GM19467 (cell line): Measurements from ENCODE around the gene XRCC1.
A peak's percentile ranks its signal among the peaks of the same experiment; 100 is the strongest.

Experiments used
- ATAC-seq: cut with Tn5 transposase; IDR thresholded peaks from one replicate; pipeline ENCODE4 v1.9.1; 2021; ENCODE audit warnings: mild to moderate bottlenecking, moderate library complexity; ENCODE audit not compliant: unreplicated experiment

Gene XRCC1, protein sequence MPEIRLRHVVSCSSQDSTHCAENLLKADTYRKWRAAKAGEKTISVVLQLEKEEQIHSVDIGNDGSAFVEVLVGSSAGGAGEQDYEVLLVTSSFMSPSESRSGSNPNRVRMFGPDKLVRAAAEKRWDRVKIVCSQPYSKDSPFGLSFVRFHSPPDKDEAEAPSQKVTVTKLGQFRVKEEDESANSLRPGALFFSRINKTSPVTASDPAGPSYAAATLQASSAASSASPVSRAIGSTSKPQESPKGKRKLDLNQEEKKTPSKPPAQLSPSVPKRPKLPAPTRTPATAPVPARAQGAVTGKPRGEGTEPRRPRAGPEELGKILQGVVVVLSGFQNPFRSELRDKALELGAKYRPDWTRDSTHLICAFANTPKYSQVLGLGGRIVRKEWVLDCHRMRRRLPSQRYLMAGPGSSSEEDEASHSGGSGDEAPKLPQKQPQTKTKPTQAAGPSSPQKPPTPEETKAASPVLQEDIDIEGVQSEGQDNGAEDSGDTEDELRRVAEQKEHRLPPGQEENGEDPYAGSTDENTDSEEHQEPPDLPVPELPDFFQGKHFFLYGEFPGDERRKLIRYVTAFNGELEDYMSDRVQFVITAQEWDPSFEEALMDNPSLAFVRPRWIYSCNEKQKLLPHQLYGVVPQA

DNA sequence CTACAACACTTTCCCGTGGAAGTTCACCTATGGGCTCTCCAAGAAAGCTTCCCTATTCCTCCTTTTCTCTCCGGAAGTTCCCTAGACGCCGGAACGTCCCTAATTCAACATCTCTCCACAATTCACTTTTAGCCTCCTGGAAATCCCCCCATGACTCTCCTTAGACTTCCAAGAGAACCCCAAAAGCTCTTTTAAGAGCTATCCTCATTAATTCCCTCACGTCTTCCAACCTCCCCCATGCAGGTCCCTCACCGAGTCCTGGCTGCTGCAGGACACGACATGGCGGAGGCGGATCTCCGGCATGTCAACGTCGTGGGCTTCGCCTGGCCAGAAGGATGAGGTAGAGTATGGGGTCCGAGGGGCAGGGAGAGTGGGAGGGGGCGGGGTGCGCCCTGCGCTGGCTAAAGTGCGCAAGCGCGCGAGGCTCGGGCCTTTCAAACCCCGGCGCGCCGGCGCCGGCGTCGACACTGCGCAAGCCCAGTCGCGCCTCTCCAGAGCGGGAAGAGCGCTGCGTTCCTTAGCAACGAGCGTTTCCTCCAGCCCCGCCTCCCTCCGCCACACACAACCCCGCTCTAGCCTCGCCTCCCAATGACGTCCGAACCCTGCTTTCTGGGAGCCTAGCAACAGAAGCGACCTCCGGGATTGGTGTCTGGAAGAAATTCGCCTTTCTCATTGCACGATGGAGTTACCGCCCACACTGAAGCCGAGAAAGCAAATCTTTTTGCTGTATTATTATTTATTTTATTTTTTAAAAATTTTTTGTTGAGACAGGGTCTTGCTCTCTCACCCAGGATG lies at the start of gene XRCC1, which contains the start of gene PINLYP:
XRCC1 (minus strand) TSS at position 372 of the 795 bp plus-strand sequence; CDS start at position 303, 69 bp downstream.
PINLYP (plus strand) TSS at position 646 of the 795 bp plus-strand sequence. CDS start 1,391 bp downstream, outside the sequence.
- ATAC-seq: peak; percentile 99

DNA sequence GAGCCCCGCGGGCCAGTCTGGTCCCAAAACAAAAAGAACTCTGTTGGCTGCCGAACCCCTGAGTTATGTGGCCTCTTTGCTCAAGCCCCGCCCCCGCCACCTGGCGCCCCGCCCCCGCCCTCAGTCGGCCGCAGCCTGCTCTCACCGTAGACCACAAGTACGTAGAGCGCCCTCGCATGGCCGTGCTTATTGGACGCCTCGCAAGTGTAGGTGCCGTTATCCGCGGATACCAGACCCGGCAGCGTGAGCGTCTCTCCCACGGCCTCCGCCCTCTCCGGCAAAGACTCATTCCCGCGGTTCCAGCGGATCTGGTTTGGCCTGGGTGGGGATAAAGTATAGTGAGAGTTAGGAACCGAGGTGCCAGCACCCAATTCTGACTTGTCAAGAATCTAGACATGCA lies 49.6 kb upstream of the XRCC1 start:
- ATAC-seq: no peak

DNA sequence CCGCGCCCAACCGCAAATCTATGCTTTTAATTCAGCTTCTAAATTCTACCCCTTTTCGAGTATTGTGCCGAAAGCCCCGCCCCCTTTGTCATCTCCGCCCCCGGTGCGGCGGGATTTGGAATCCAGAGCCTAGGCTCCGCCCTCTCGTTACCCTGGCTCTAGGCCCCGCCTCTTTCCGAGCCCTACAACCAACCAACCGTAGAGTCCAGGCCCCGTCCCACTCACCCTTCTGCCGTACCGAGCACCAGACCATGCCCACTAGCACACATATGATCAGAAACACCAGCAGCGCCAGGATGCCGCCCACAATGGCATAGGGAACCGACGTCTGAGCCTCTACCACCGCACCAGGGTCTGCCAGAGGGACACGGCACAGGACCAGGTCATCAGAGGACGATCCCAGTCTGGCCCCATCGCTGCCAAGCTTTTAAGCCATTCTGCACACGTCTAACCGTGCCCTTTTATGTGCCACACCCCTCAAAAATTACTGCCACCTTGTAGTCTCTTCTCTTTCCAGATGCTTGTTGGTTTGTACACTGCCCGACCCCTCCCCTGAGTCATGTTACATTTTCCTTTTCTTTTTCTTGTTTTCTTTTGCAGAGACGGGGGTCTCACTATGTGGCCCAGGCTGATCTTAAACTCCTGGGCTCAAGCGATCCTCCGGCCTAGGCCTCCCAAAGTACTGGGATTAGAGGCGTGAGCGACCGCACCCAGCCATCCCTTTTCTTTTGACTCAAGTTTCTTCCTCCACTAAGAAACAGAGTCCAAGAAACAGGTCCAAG lies 48.8 kb upstream of the XRCC1 start:
- no peak for ATAC-seq

DNA sequence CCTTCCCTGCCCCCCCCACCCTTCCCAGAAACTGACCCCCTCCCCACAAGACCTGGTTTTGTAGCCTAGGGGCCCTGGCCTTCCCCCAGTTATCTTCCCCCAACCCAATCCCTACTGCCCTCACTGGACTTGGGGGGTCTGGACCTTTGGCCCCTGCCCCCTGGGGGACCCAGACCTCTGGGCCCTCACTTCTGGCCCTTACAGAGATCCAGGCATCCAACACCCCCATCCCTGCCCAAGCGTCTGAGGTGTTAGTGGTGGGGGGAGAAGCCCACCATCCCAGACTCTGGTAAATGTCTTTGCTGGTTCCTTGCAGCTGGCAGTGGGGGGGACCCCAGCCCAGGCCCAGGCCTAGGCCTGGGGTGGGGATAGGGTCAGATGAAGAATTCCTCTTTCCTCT lies 47.6 kb upstream of the XRCC1 start:
- no peak for ATAC-seq

DNA sequence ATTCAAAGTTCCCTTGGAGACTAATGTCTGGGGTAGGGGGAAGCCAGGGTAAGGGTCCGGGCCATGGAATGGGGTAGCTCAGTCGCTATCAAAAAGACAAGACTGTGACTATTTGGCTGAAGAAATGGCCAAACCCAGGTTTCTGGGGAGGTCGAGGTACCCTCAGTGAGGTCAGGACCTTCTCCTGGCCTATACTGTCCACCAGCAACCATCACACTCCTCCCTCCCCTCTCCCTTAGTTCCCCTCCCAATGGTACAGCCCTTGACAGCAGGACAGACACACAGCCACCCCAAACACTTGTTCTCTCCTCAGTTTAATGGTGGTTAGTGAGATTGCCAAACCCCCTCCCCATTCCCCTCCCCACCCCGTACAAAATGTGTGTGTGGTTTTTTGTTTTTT lies 46.7 kb upstream of the XRCC1 start:
- ATAC-seq: no peak

DNA sequence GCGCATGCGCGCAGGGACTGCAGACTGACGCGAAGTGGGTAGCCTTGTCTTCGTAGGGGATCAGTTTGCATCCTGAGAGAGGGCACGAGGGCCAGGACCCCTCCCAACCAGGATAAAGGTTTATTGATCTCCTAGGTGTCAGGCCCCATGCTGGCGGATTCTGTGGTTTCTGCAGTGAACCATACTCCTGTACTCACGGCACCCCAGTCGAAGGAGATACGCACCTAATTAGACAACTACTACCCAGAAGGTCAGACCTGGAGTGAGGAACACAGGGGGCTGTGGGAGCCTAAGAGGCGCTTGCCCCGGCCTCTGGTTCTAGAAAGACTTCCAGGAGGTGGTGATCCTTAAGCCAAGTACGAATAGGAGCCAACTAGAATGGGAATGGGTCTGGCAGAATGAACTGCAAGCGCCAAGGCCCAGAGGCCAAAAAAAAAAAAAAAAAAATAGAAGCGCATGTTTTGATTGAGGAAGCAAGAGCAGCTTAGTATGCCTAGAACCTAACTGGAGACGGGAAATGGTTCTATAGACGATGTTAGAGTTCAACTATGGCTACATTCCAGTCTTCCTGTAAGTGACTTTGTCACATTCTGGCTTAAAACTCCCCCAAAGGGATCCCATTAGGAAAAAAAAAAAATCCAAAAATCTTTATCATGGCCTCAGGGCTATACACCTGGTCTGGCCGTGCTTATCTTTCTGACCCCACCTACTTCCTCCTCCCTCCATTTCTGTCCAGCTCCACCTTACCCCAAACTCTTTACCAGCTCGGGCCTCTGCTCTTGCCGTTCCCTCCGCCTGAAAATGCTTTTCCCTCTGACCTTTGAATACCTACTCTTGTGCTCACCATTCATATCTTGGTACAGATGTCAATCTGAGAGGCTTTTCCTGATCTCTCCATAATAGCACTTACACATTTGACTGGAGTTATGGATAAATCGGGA lies 45.0 kb upstream of the XRCC1 start:
- no peak for ATAC-seq

DNA sequence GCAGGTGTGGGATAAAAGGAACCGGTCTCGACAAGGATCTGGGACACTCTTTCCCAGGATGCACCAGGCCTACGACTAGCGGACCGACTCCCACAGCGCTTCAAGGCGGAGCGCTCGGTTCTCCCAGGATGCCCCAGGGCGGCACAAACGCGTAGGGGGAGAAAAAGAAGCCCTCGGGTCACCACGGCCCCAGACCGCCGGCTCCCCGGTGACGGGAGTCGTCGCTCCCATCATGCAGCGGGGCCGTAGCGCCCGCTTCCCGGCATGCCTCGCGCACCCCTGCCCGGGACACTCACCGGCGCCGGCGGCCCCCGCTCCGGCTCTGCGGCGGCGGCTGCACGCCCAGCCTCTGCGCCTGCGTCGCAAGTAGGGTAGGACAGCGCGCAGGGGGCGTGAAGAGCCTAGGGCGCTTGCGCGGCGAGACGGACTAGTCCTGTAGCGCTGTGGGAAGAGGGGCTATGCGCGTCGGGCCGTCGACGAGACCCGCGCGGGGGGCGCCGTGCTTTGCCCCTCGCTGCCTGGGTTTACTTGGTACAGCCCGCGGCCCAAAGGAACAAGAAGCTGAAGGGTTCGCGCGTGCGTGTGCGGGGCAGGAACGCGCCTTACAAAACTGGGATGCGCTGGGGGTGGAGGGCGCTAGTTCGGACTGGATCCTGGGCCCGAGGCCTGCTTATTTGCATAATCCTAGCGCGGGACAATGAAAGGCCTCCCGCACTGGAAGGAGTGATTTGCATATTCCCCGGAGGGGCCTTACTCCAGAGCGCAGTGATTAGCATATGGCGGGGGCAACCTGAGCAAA lies 44.1 kb upstream of the XRCC1 start, which contains the start of gene ZNF428:
ZNF428 (minus strand) TSS at position 368 of the 799 bp plus-strand sequence. CDS start 5,325 bp downstream, outside the sequence.
- ATAC-seq: peak; percentile 70

DNA sequence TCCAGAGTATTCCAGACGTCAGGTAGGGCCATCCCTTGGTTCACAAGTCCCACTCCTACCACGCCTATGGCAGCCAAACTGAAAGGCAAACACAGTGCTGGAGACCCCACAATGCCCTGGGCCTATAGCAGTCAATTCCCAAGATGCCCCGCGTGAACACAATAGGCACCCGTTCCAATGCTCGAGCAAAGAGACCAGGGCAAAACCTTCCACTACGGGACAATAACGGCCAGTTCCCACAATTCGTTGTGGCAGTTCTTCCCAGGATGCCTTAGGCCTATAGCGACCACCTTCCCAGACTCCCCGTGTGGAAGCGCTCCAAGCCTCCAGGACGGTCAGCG lies 43.6 kb upstream of the XRCC1 start:
- ATAC-seq: peak; percentile 6

DNA sequence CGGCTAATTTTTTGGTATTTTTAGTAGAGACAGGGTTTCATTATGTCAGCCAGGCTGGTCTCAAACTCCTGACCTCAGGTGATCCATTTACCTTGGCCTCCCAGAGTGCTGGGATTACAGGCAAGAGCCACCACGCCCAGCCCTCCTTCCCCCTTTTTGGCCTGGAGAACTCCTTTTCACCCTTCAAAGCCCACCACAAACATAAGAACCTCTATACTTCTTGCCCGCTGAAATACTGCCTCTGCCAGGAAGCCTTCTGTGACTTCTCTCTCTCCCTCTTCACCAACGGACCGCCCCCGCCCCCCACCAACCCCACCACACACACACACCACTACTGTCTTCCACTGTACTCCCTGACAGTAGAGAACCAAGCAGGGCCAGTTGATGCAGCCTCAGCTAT lies 41.6 kb upstream of the XRCC1 start:
- ATAC-seq: no peak

DNA sequence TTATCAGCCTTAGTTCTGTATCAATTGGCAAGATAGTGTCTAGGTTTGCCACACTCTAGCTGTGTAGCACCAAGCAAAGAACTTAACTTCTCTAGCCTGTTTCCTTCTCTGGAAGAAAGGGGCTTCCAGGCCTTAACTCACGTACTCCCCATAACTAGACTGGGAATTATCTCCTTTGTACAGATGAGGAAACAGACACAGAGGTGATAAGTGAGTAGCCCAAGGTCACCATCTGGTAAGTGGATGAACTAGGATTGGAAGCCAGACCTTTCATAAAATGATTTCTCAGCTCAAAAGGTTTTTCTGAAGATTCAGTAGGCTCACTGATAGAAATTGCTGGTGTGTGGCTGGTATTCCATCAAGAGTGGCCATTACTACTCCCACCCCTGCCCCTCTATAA lies 41.0 kb upstream of the XRCC1 start:
- no peak for ATAC-seq

DNA sequence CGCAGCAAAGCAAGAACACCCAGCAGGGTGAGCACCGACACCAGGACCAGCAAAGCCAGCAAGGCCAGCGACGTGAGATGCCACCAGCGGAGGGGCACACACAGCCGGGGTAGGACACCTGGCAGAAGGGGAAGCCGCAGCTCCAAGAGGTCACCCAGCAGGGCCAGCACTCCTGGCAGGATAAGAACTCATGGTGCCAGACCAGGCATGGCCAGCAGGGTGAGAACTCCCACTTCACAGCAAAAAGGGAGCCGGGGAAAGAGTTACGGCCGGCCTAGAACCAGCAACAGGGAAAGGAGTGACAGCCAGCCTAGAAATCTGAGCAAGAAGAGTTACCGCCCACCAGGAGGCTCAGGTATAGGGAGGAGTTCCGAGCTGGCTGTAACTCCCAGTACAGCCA lies 37.0 kb upstream of the XRCC1 start:
- ATAC-seq: no peak

DNA sequence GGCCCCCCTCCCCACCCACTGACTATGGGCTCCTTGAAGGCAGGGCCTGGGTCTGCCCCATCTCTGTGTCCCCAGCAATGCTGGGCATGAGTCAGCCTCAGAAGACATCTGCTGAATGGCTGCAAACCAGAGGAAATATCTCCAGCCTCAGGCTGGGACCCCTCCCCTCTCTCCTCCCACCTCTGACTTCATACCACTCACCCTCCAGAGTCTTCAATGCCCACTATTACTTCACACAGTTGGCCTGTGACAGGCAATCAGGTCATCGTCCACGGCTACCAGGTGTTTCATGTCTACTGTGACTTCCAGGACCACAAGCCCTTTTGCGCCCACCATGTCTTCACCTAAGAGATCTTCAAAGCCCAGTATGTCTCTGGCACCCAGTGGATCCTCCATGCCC lies 36.5 kb upstream of the XRCC1 start, which contains the start of gene SRRM5:
SRRM5 (plus strand) TSS at position 301 of the 400 bp plus-strand sequence; CDS start at position 335, 34 bp downstream.
- no peak for ATAC-seq

DNA sequence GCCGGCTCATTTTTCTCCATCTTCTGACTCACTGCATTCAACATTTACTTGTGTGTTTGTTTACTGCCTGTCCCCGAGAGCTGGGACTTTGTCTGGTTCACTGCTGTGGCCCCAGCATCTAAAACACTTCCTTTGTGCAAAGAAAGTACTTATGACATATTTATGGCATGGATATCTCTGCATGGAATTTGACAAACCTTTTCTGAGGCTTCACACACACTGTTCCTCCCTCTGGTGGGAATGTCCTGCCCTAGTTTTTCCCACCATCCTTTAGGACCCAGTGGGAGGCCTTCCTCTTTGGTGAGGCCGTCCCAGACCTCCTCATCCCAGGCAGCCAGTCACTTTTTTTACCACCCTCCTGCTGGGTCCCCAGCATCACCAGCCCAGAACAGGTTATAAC lies 35.2 kb upstream of the XRCC1 start:
- no peak for ATAC-seq

DNA sequence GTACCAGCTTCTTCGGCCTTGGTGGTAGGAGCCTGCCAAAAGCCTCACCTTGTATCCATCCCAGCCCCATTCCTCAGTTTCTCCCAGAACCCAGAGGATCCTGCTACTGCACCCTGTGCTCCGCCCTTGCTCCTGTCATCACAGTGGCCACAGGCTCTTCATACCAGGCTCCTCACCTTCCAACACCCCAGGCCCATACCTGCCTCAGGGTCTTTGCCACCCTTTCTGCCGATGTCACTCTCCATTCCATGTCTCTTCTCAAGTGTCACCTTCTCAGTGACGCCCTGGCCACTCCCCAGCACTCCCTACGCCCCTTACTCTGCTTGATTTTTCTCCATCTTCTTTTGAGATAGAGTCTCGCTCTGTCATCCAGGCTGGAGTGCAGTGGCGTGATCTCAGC lies 34.5 kb upstream of the XRCC1 start:
- ATAC-seq: no peak

DNA sequence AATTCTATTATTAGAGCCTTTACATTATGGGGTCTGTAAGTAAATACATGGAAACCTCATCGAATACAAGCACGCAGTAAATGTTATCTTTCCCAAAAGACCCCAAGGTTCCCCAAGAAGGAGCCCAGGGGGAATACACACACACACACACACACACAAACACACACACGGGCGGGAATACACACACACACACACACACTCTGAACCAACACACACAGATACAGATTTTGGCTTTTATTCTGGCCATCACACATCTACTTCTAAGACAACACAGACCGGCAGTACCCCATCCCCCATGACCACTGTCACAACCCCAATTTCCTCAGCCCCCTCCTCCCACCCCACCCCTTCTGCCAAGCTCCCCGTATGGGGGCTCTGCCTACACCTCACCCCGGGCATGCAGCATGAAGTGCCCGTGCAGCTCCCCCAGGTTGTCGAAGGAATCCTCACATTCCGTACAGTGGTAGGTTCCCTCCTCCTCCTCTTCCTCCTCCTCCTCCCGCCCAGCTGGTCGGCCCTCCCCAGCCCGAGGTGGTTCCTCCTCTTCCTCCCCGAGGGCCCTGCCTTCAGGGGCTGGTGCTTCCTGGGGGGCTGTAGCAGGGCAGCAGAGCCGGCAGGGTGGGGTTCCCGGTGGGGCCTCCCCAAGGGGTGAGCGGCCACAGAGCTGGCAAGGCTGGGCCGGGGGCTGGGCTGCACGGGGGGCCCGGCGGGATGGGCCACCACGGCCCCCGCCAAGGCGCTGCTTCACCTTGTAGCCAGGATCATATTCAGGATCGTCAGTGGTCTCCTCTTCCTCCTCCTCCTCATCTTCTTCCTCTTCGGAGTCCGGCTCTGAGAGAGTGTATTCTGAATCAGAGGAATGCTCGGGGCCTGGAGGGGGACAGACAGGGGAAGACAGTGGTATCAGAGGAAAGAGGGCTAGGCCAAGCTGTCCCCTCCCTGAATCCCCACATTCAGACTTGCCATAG lies 32.2 kb upstream of the XRCC1 start:
- ATAC-seq: no peak

DNA sequence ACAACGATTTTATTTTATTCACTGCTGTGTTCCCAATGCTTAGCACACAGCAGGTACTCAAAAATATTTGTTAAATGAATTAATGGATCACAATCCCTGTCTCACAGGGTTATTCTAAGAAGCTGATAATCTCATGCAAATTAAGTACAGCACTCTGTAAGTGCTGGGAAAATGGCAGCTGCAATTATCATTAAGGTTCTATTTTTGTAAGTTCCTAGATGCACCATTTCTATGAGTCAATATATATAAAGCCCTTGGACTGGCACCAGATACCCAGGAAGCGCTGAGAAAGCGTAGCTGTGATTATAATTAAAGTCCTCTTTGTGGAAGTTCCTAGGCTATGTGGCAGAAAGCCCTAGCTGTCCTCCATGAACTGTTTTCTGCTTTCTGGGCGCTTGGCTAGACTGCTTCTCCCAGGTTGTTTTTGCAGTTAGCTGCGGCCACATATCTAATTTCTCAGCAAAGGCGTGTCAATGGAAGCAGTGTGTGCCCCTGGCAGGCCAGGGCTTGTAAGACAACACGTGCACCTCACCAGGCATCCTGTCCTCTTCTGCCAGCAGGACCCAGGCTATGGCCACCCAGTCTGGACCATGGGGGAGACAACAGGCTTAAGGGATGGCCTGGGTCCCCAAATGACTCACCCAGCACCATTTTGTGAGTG lies 31.4 kb upstream of the XRCC1 start:
- ATAC-seq: no peak
